WTC11 (cell line): ENCODE data around the gene MGAT4A. TPM values are rescaled to one million over a fixed set of nuclear protein-coding genes. Genes with fewer than 3 reads are reported as not detected.

Experiments
- ATAC-seq: fragments of 200-7000 bp; cut with Tn5 transposase; 2 replicates; pipeline ENCODE4 v1.10.0; 2021; ENCODE audit warnings: mild to moderate bottlenecking, moderate library complexity
- CTCF ChIA-PET: fragments of 300-600 bp; sonication (Branson Sonifier 250); formaldehyde crosslinking; loops from one replicate; lab custom pipeline; 2021; ENCODE audit warnings: antibody characterized with exemption; lab: Charles Lee
- POLR2A ChIA-PET: fragments of 350-600 bp; sonication (Branson Sonifier 250); formaldehyde crosslinking; loops from one replicate; lab custom pipeline; 2021; ENCODE audit warnings: antibody characterized with exemption; lab: Charles Lee
- DNase-seq: peaks from one replicate; pipeline ENCODE4 v3.0.0; 2021; ENCODE audit warnings: low spot score
- H3K27ac Mint-ChIP-seq: 2 replicates; pipeline ENCODE4 v1.8.0; 2021; ENCODE audit warnings: mixed read lengths
- H3K27me3 Mint-ChIP-seq: 2 replicates; pipeline ENCODE4 v1.8.0; 2021; ENCODE audit warnings: low read depth, mild to moderate bottlenecking, moderate library complexity, mixed read lengths
- H3K36me3 Mint-ChIP-seq: 2 replicates; pipeline ENCODE4 v1.8.0; 2021; ENCODE audit warnings: mixed read lengths
- H3K4me1 Mint-ChIP-seq: 2 replicates; pipeline ENCODE4 v1.8.0; 2022; ENCODE audit warnings: mixed read lengths
- H3K4me3 Mint-ChIP-seq: 2 replicates; pipeline ENCODE4 v1.8.0; 2021; ENCODE audit warnings: mild to moderate bottlenecking, moderate library complexity, mixed read lengths
- H3K9me3 Mint-ChIP-seq: 2 replicates; pipeline ENCODE4 v1.8.0; 2021; ENCODE audit warnings: mixed read lengths
- E2F1 ChIP-seq: sonication (generic); formaldehyde crosslinking; IDR thresholded peaks from 2 replicates; pipeline ENCODE4 v1.8.0; 2022; ENCODE audit warnings: mild to moderate bottlenecking, missing genetic modification reagents
- E2F4 ChIP-seq: sonication (generic); formaldehyde crosslinking; IDR thresholded peaks from 2 replicates; pipeline ENCODE4 v1.8.1; 2022; ENCODE audit warnings: low read depth, mild to moderate bottlenecking, moderate library complexity, missing genetic modification reagents, borderline replicate concordance
- GABPB1 ChIP-seq: sonication (generic); formaldehyde crosslinking; IDR thresholded peaks from 2 replicates; pipeline ENCODE4 v1.8.1; 2023; ENCODE audit warnings: mild to moderate bottlenecking, missing genetic modification reagents
- HMGA2 ChIP-seq: fragments of 250-450 bp; sonication (Bioruptor Pico); IDR thresholded peaks from 2 replicates; pipeline ENCODE4 v1.4.0; 2021; ENCODE audit warnings: mild to moderate bottlenecking, moderate library complexity
- JUN ChIP-seq: sonication (generic); formaldehyde crosslinking; IDR thresholded peaks from 2 replicates; pipeline ENCODE4 v1.8.0; 2023; ENCODE audit warnings: mild to moderate bottlenecking, missing genetic modification reagents
- MXD4 ChIP-seq: fragments of 250-450 bp; sonication (Bioruptor Pico); IDR thresholded peaks from 2 replicates; pipeline ENCODE4 v1.8.0; 2021; ENCODE audit warnings: mild to moderate bottlenecking, moderate library complexity, borderline replicate concordance
- NFATC4 ChIP-seq: fragments of 250-450 bp; sonication (Bioruptor Pico); IDR thresholded peaks from 2 replicates; pipeline ENCODE4 v1.9.0; 2021; ENCODE audit warnings: mild to moderate bottlenecking
- NR3C1 ChIP-seq: sonication (generic); formaldehyde crosslinking; conservative IDR thresholded peaks from 2 replicates; pipeline ENCODE4 v1.8.1; 2023; ENCODE audit warnings: low read depth, mild to moderate bottlenecking, missing genetic modification reagents
- SMAD4 ChIP-seq: sonication (generic); formaldehyde crosslinking; IDR thresholded peaks from 2 replicates; pipeline ENCODE4 v1.8.0; 2022; ENCODE audit warnings: mild to moderate bottlenecking, missing genetic modification reagents
- ZNF532 ChIP-seq: fragments of 250-450 bp; sonication (Bioruptor Pico); IDR thresholded peaks from 2 replicates; pipeline ENCODE4 v1.9.0; 2021; ENCODE audit warnings: mild to moderate bottlenecking, borderline replicate concordance
- ZSCAN18 ChIP-seq: fragments of 250-450 bp; sonication (Bioruptor Pico); IDR thresholded peaks from 2 replicates; pipeline ENCODE4 v2.1.2; 2022; ENCODE audit warnings: mild to moderate bottlenecking, moderate library complexity
- total RNA-seq: library from RNA; stranded (reverse); gene quantifications from 3 replicates; pipeline ENCODE4 v1.2.3, GENCODE V29; 2021

MGAT4A gene
- total RNA-seq, 1 experiment from 2014 or later: 6.7 TPM

- TF ChIP-seq NR3C1: no peak
- TF ChIP-seq ZSCAN18: no peak
Observed at GRCh38 chr2:98702858-98703620, 27.9 kb downstream of the MGAT4A start (continued).

- no peak for ATAC-seq
- no peak for DNase-seq
- CTCF ChIA-PET: interaction anchor here (1.6 kb wide), 1 partner anchor 53 kb away, joined by 6 read pairs; no protein-coding TSS in a partner anchor
- Mint-ChIP-seq H3K9me3 (no peaks in the 10 kb centered on the region), H3K36me3 (no peaks in the 10 kb centered on the region), H3K4me3 (no peak overlapping the region), H3K27me3 (no peaks in the 10 kb centered on the region), H3K27ac (no peak overlapping the region), H3K4me1 (no peaks in the 10 kb centered on the region)
- POLR2A ChIA-PET: no interaction called here
- TF ChIP-seq GABPB1 (CRISPR knock-in tag) (peak; percentile 68; the same call in 1 of the 2 replicates), HMGA2 (CRISPR knock-in tag) (no peak), E2F4 (CRISPR knock-in tag) (no peak), E2F1 (CRISPR knock-in tag) (no peak), ZNF532 (CRISPR knock-in tag) (no peak), MXD4 (CRISPR knock-in tag) (no peak)
Observed at GRCh38 chr2:98702127-98702802, 28.7 kb downstream of the MGAT4A start.

- DNase-seq: no peak
- CTCF ChIA-PET: interaction anchor here (1.0 to 1.6 kb wide), 2 partner anchors 52 to 365 kb away, joined by 5 to 6 read pairs; no protein-coding TSS in a partner anchor
- TF ChIP-seq SMAD4 (CRISPR knock-in tag): no peak
- no peak for TF ChIP-seq JUN
- no peak for TF ChIP-seq NFATC4
- Mint-ChIP-seq H3K27ac (no peak overlapping the region), H3K4me1 (no peaks in the 10 kb centered on the region), H3K27me3 (no peaks in the 10 kb centered on the region; the same call in 1 of the 2 replicates), H3K4me3 (no peak overlapping the region), H3K9me3 (no peaks in the 10 kb centered on the region), H3K36me3 (no peaks in the 10 kb centered on the region)
- ATAC-seq: no peak
- POLR2A ChIA-PET: interaction anchor here (0.7 kb wide), 1 partner anchor 128 kb away, joined by 5 read pairs; no protein-coding TSS in a partner anchor
Observed at GRCh38 chr2:98701230-98701629, 29.7 kb downstream of the MGAT4A start.
